ENCODE data around the gene SLC9A3. TPM values are rescaled to one million over a fixed set of nuclear protein-coding genes. Genes with fewer than 3 reads are reported as not detected.
A peak's percentile ranks its signal among the peaks of the same experiment; 100 is the strongest.

SLC9A3 gene
- total RNA-seq, 1 donor from 2014 or later, result 1.1 TPM

DNA sequence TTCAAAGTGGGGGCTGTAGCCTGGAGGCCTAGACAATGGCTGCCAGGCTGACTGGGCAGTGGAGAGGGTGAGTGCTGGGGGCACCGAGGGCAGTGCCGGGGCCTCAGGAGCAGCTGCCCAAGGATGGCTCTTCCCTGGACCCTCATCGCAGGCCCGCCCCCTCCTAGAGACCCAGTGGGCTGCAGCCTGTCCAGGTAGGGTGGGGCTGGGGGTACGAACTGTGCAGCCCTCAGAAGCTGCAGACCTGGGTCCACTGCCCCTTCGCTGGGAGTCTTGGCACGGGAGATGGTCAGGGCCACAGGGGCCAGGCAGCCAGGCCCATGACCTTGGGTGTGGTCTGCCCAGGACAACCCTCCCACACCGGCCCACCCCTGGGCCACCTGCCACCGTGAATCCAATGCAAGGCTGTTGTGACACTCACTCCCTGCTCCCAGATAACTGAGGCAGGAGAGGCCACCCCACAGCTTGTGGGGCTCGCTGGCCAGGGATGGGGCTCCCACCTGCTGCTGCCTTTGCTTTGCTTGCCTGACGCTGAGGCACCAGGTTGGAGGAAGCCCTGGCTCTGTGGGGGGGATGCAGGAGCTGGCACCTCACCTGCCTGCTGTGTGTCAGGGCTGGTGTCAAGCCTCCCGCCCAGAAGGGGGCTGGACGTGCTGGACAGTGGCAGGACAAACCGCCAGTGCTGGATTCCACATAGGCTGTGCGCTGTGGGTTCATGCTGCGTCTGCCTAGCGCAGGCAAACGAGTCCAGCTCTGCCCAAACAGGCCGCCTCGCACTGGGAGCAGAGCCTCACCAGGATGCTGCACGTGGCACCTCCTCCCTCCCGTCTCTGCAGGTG, 23.1 kb upstream of the SLC9A3 start:
- Histone ChIP-seq H3K4me3 (no peak overlapping the region), H3K27me3 (ENCODE audit: low read depth) (peaks cover 66% of the 10 kb centered on the region), H3K36me3 (no peaks in the 10 kb centered on the region), H3K4me1 (peaks cover 12% of the 10 kb centered on the region), H3K9me3 (no peaks in the 10 kb centered on the region), H3K27ac (no peak overlapping the region)
- intact Hi-C loops (cut with DNase I), result no loop called here
- ATAC-seq (no peak), DNase-seq (peak; percentile 29)
- TF ChIP-seq CTCF (IDR thresholded peaks at IDR 0.05), result no peak

DNA sequence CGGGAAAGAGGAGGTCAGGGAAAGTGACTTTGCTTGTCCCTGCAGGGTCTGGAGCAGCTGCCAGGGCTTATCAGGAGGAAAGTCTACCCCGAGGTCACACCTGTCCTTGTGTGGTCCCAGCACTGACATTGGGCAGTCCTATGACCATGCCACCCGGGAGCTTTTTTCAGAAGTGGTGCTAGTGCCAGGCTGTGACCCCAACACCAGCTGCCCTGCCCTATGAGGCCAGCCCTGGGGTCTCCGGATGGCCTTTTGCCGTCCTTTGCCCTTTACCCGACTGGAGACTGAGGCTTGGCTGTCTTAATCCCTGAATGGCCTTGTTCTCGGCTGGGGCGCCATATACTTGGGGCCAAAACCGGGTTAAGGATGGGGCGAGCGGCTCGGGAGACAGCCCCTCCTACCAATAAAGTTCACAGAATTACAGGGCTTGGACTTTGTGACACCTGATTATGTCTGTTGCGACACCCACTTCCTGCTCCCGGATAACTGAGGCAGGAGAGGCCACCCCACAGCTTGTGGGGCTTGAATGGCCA, 22.2 kb upstream of the SLC9A3 start:
- Histone ChIP-seq H3K4me1 (peaks cover 12% of the 10 kb centered on the region), H3K36me3 (no peaks in the 10 kb centered on the region), H3K27me3 (ENCODE audit: low read depth) (peaks cover 68% of the 10 kb centered on the region), H3K4me3 (no peak overlapping the region), H3K9me3 (no peaks in the 10 kb centered on the region), H3K27ac (no peak overlapping the region)
- DNase-seq (no peak), ATAC-seq (no peak)
- intact Hi-C loops (cut with DNase I), result no loop called here
- TF ChIP-seq CTCF (IDR thresholded peaks at IDR 0.05), result no peak

DNA sequence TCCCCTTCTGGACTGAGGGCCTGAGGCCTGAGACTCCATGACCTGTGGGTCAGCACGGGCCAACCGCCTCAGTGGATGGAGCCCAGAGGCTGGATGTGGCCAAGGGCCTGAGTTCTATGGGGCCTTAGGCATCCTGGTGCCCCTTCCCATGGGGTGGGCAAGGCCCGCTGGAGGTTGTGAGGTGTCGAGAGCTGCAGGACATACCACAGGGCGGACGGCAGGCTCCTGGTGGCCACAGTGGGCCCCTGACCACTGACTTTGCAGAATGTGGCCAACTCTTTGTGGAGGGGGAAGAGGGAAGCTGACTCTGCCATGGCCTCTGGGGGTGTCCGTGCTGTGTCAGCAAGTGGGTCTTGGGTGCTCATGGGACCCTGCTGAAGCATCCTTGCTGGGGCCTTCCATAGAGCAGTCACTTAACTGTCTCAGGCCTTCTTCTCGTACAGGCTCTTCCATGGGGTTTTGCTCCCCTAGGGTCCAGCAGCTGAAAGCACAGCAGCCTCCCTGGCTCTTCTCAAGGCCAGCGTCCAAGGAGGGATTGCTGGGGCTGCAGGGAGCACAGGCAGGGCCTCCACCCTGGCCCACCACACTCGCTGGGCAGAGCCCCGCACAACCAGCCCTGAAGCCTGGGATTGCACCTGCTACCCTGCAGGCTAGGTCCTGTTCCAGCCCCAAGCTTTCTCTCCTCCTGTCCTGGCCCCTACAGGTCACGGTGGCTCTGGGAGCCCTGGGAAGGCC, 21.6 kb upstream of the SLC9A3 start:
- peak; percentile 37 for DNase-seq
- intact Hi-C loops (cut with DNase I), result no loop called here
- H3K27ac ChIP-seq, result no peak overlapping the region
- peaks cover 12% of the 10 kb centered on the region for H3K4me1 ChIP-seq
- no peak for TF ChIP-seq CTCF (IDR thresholded peaks at IDR 0.05)
- H3K4me3 ChIP-seq, result no peak overlapping the region
- no peaks in the 10 kb centered on the region for H3K36me3 ChIP-seq
- H3K9me3 ChIP-seq, result no peaks in the 10 kb centered on the region
- no peak for ATAC-seq
- peaks cover 72% of the 10 kb centered on the region for H3K27me3 ChIP-seq (ENCODE audit: low read depth)

DNA sequence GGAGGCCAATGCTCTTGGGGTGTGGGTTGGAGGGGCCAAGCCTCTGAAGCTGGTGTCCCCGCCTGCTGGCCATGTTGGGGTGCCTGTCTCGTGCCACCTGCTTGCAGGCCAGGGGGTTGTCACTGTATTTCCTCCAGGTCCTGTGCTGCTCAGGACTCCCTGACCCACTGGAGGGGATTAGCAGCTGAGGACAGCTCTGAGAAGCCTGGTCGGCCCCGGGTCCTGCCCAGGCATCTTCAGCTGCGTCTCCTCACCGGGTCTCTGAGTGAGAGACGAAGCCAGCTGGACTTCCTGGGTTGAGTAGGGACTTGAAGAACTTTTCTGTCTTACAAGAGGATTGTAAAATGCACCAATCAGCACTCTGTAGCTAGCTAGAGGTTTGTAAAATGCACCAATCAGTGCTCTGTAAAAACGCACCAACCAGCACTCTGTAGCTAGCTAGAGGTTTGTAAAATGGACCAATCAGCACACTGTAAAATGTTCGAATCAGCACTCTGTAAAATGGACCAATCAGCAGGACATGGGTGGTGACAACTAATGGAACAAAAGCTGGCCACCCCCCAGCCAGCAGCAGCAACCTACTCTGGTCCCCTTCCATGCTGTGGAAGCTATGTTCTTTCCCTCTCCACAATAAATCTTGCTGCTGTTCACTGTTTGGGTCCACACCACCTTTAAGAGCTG, 20.6 kb upstream of the SLC9A3 start:
- no peak for TF ChIP-seq CTCF (IDR thresholded peaks at IDR 0.05)
- intact Hi-C loops (cut with DNase I), result no loop called here
- Histone ChIP-seq H3K27me3 (ENCODE audit: low read depth) (peaks cover 74% of the 10 kb centered on the region), H3K4me1 (peaks cover 12% of the 10 kb centered on the region), H3K9me3 (no peaks in the 10 kb centered on the region), H3K27ac (no peak overlapping the region), H3K4me3 (no peak overlapping the region), H3K36me3 (no peaks in the 10 kb centered on the region)
- DNase-seq (no peak), ATAC-seq (no peak)

All from lower lobe of right lung (tissue), 2 donors.